Epithelial cell of esophagus (primary cell): ENCODE results near the gene GTF2F2.

Source experiments
- DNase-seq: peaks from one replicate; pipeline ENCODE4 v3.0.0; 2010; ENCODE audit warnings: low read depth
- H3K4me3 ChIP-seq: 2 replicates; pipeline ENCODE4 v1.5.1; 2011; ENCODE audit warnings: mild to moderate bottlenecking, low read length, control low read depth
- TF ChIP-seq, protein P1 (sequence below): IDR thresholded peaks from 2 replicates; pipeline ENCODE4 v1.5.1; 2011; ENCODE audit warnings: low read depth, mild to moderate bottlenecking, low read length, control low read depth, inconsistent platforms; ENCODE audit not compliant: insufficient read depth; ENCODE audit errors: missing control alignments

Gene GTF2F2

DNA sequence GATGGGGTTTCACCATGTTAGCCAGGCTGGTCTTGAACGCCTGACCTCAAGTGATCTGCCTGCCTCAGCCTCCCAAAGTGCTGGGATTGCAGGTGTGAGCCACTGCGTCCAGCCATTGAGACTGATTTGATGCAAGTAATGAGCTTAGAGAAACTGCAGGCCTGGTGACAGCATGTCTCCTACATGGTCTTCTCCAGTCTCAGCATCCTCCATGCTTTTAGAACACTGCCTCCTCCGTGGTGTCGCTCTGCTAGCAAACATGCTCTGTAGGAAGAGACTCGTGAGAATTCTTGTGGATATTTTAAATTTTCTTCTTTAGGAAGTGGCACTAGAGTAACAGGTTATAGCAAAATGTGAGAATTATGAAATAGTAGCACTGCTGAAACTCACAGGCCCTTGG lies 183.6 kb downstream of the GTF2F2 start:
- DNase-seq = no peak
- TF ChIP-seq, protein P1, sequence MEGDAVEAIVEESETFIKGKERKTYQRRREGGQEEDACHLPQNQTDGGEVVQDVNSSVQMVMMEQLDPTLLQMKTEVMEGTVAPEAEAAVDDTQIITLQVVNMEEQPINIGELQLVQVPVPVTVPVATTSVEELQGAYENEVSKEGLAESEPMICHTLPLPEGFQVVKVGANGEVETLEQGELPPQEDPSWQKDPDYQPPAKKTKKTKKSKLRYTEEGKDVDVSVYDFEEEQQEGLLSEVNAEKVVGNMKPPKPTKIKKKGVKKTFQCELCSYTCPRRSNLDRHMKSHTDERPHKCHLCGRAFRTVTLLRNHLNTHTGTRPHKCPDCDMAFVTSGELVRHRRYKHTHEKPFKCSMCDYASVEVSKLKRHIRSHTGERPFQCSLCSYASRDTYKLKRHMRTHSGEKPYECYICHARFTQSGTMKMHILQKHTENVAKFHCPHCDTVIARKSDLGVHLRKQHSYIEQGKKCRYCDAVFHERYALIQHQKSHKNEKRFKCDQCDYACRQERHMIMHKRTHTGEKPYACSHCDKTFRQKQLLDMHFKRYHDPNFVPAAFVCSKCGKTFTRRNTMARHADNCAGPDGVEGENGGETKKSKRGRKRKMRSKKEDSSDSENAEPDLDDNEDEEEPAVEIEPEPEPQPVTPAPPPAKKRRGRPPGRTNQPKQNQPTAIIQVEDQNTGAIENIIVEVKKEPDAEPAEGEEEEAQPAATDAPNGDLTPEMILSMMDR = no peak
- no peak overlapping the region for H3K4me3 ChIP-seq

DNA sequence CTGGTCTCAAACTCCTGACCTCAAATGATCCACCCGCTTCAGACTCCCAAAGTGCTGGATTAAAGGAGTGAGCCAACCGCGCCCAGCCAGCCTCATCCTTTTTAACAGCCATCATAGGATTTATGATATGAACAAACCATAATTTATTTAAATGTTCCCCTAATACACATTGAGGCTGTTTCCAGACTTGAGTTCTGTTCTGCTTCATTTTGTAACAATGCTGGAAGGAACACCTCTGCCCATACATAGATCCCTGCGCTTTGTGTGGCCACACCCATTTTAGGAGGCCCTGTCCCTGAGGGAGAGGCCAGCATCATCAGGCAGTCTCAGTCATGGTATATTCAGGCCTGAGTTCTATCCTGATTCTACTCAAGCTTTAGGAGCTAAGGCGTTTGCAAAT lies 184.8 kb downstream of the GTF2F2 start:
- TF ChIP-seq, protein P1 = no peak
- no peak overlapping the region for H3K4me3 ChIP-seq
- no peak for DNase-seq

GRCh38 chr13:45306966-45307365 lies 186.7 kb downstream of the GTF2F2 start:
- no peak for DNase-seq
- no peak overlapping the region for H3K4me3 ChIP-seq
- TF ChIP-seq, protein P1 = no peak

- no peak for DNase-seq
- H3K4me3 ChIP-seq = peak overlapping the region; percentile 45
- TF ChIP-seq, protein P1 = no peak
Measured at GRCh38 chr13:45310341-45311131, 190.2 kb downstream of the GTF2F2 start.

GRCh38 chr13:45314822-45315221 lies 194.5 kb downstream of the GTF2F2 start:
- H3K4me3 ChIP-seq = no peak overlapping the region
- TF ChIP-seq, protein P1 = no peak
- no peak for DNase-seq

DNA sequence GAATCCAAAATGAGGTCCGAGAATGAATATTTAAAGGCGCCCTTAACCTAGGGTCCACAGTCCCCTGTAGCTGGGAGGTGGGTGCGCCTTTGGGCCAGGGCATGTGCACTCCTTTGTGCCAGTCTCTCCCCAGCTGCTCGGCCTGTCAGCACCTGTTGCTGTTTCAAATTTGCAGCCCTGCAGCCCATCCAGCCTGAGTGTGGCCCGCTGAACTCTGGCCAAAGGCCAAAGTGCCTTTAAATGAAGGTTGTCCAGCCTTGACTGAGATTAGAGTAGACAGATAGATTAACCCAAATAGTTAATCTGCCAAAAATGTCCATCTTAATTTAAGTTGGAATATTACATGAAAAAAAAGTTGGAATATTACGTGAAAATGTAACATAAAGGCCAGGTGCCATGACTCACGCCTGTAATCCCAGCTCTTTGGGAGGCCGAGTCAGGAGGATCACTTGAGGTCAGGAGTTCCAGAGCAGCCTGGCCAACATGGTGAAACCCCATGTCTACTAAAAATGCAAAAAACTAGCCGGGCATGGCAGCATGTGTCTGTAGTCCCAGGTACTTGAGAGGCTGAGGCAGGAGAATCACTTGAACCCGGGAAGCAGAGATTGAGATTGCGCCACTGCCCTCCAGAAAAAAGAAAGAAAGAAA lies 195.3 kb downstream of the GTF2F2 start:
- TF ChIP-seq, protein P1 = no peak
- no peak overlapping the region for H3K4me3 ChIP-seq
- DNase-seq = no peak
